Fibroblast of lung (primary cell): ENCODE data around the gene GSG1L. TPM values are rescaled to one million over a fixed set of nuclear protein-coding genes. Genes with fewer than 3 reads are reported as not detected.

ENCODE experiments used
- DNase-seq, 2 donors: peaks; one replicate each; pipeline versions ENCODE4 v3.0.0 to v3.0.0-alpha.2; 2010; ENCODE audit warnings: low read depth in 2 of 2
- H2AFZ ChIP-seq: 2 replicates; pipeline ENCODE4 v1.5.1; 2012; ENCODE audit warnings: low read length, control low read depth, inconsistent platforms
- H3K27ac ChIP-seq: 2 replicates; pipeline ENCODE4 v1.5.1; 2011; ENCODE audit warnings: low read length, control low read depth; ENCODE audit not compliant: insufficient read depth
- H3K27me3 ChIP-seq: 2 replicates; pipeline ENCODE4 v1.5.1; 2011; ENCODE audit warnings: mild to moderate bottlenecking, low read length; ENCODE audit not compliant: control insufficient read depth, insufficient read depth
- H3K36me3 ChIP-seq: 2 replicates; pipeline ENCODE4 v1.5.1; 2011; ENCODE audit warnings: low read length; ENCODE audit not compliant: control insufficient read depth, insufficient read depth
- H3K4me1 ChIP-seq: 2 replicates; pipeline ENCODE4 v1.5.1; 2011; ENCODE audit warnings: low read length; ENCODE audit not compliant: control insufficient read depth, insufficient read depth; ENCODE audit errors: extremely low read depth
- H3K4me2 ChIP-seq: 2 replicates; pipeline ENCODE4 v1.5.1; 2011; ENCODE audit warnings: low read length, control low read depth; ENCODE audit not compliant: insufficient read depth; ENCODE audit errors: extremely low read depth
- H3K4me3 ChIP-seq, 4 experiments: fragments of 200-600 bp in 1 of 4; sonication (generic) in 1 of 4; replicated peaks in 1 of 4; 2 replicates each; pipeline ENCODE4 v1.5.1; 2011 to 2016; ENCODE audit warnings: low read length in 4 of 4, low read depth in 3 of 4, mild to moderate bottlenecking in 3 of 4, control low read depth in 2 of 4, inconsistent platforms in 1 of 4, mixed read lengths in 1 of 4; ENCODE audit not compliant: insufficient read depth in 1 of 4; ENCODE audit errors: control extremely low read depth in 1 of 4
- H3K79me2 ChIP-seq: 2 replicates; pipeline ENCODE4 v1.5.1; 2012; ENCODE audit warnings: mild to moderate bottlenecking, low read length, inconsistent platforms; ENCODE audit not compliant: control insufficient read depth, insufficient read depth
- H3K9ac ChIP-seq: 2 replicates; pipeline ENCODE4 v1.5.1; 2011; ENCODE audit warnings: mild to moderate bottlenecking, low read length, control low read depth; ENCODE audit not compliant: insufficient read depth
- H3K9me3 ChIP-seq: 2 replicates; pipeline ENCODE4 v1.5.1; 2012; ENCODE audit warnings: low read depth, low read length; ENCODE audit not compliant: control insufficient read depth, insufficient read depth
- H4K20me1 ChIP-seq: 2 replicates; pipeline ENCODE4 v1.5.1; 2011; ENCODE audit warnings: low read length; ENCODE audit not compliant: control insufficient read depth, insufficient read depth; ENCODE audit errors: extremely low read depth
- EZH2 ChIP-seq: IDR thresholded peaks from 2 replicates; pipeline ENCODE4 v1.5.1; 2012; ENCODE audit warnings: low read length, control low read depth, mild to moderate bottlenecking; ENCODE audit errors: missing control alignments
- polyA plus RNA-seq, 2 donors: library from polyadenylated mRNA; depleted of rRNA in 1 of 2; stranded (reverse) in 1 of 2; unstranded in 1 of 2; fragments of >200 nt; gene quantifications; 2 replicates each; pipeline ENCODE4 v1.2.1, GENCODE V29; 2011 to 2012; ENCODE audit warnings: missing spikeins in 1 of 2
- total RNA-seq: library from RNA; depleted of rRNA; stranded (reverse); fragments of >200 nt; gene quantifications from 2 replicates; pipeline ENCODE4 v1.2.1, GENCODE V29; 2014
- TF ChIP-seq, protein P1 (sequence below), 2 donors: IDR thresholded peaks in 1 of 2; conservative IDR thresholded peaks in 1 of 2; 1 replicate in 1 of 2; 2 replicates in 1 of 2; pipeline ENCODE4 v1.5.1; 2011 to 2012; ENCODE audit warnings: low read length in 2 of 2, control low read depth in 1 of 2, inconsistent platforms in 1 of 2, low read depth in 1 of 2, mild to moderate bottlenecking in 1 of 2

GSG1L gene
- total and polyA plus RNA-seq, 2 donors (not counting 1 experiment from before 2014, with no cell fraction given) = not detected

GRCh38 chr16:27819881-27820610 lies 243.5 kb downstream of the GSG1L start:
- Histone ChIP-seq H3K4me2 (no peak overlapping the region), H3K79me2 (no peaks in the 10 kb centered on the region), H3K27me3 (peaks cover 11% of the 10 kb centered on the region), H3K9me3 (no peaks in the 10 kb centered on the region), H2AFZ (no peak overlapping the region), H3K4me3 (no peak overlapping the region), H3K9ac (no peak overlapping the region), H3K27ac (no peak overlapping the region), H4K20me1 (no peaks in the 10 kb centered on the region), H3K36me3 (no peaks in the 10 kb centered on the region), H3K4me1 (no peaks in the 10 kb centered on the region)
- no peak for DNase-seq
- TF ChIP-seq EZH2 = no peak
- TF ChIP-seq, protein P1, sequence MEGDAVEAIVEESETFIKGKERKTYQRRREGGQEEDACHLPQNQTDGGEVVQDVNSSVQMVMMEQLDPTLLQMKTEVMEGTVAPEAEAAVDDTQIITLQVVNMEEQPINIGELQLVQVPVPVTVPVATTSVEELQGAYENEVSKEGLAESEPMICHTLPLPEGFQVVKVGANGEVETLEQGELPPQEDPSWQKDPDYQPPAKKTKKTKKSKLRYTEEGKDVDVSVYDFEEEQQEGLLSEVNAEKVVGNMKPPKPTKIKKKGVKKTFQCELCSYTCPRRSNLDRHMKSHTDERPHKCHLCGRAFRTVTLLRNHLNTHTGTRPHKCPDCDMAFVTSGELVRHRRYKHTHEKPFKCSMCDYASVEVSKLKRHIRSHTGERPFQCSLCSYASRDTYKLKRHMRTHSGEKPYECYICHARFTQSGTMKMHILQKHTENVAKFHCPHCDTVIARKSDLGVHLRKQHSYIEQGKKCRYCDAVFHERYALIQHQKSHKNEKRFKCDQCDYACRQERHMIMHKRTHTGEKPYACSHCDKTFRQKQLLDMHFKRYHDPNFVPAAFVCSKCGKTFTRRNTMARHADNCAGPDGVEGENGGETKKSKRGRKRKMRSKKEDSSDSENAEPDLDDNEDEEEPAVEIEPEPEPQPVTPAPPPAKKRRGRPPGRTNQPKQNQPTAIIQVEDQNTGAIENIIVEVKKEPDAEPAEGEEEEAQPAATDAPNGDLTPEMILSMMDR (conservative IDR thresholded peaks at IDR 0.05 in 1 of 2, IDR thresholded peaks at IDR 0.05 in 1 of 2; ENCODE audit: low read depth in 1 of 2, low read length in 2 of 2) = no peak

DNA sequence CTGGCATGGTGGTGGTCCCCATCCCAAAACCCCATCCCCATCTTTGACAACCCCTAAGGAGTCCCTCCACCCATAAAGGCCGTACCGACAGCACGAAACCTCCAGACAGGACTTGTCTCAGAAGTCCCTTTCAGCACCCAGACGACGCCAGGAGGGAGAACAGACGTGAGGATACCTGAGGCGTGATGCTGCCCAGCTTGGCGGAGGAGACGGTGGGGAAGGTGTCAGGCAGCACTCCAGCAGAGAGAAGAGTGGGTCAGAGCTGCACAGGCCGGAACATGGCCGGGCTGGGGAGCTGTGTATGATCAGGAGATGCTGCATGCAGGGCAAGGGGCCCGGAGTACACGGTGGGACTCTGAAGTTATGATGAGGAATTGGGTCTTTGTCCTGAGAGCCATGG lies 244.2 kb downstream of the GSG1L start:
- no peak overlapping the region for H3K27ac ChIP-seq
- no peak for DNase-seq
- no peak overlapping the region for H3K9ac ChIP-seq
- H3K9me3 ChIP-seq = no peaks in the 10 kb centered on the region
- H4K20me1 ChIP-seq = no peaks in the 10 kb centered on the region
- H2AFZ ChIP-seq = no peak overlapping the region
- no peak overlapping the region for H3K4me2 ChIP-seq
- TF ChIP-seq, protein P1 (conservative IDR thresholded peaks at IDR 0.05 in 1 of 2, IDR thresholded peaks at IDR 0.05 in 1 of 2; ENCODE audit: low read depth in 1 of 2, low read length in 2 of 2) = no peak
- no peak for TF ChIP-seq EZH2
- no peaks in the 10 kb centered on the region for H3K79me2 ChIP-seq
- no peaks in the 10 kb centered on the region for H3K4me1 ChIP-seq
- H3K4me3 ChIP-seq = no peak overlapping the region
- H3K36me3 ChIP-seq = no peaks in the 10 kb centered on the region
- H3K27me3 ChIP-seq = peaks cover 11% of the 10 kb centered on the region

DNA sequence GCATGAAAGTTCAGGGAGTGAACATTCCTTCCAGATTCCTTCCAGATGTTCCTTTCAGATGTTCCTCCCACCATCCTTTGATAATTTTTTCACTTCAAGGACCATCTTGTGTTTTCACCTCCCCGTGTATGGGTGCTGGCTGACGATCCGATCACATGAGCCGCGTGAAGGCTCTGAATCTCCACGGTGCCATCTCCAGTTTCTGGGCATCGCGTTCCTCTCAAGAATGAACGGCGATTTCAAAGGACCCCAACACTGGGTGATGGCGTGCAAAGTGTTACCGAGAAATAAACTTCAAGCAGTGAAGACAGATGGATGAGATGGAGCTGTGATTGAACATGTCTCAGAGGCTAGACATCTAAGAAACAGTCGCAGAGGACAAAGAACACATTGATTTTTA lies 245.3 kb downstream of the GSG1L start:
- no peaks in the 10 kb centered on the region for H3K4me1 ChIP-seq
- no peak overlapping the region for H3K4me3 ChIP-seq
- no peaks in the 10 kb centered on the region for H3K79me2 ChIP-seq
- no peaks in the 10 kb centered on the region for H3K9me3 ChIP-seq
- no peak overlapping the region for H2AFZ ChIP-seq
- H4K20me1 ChIP-seq = no peaks in the 10 kb centered on the region
- H3K4me2 ChIP-seq = no peak overlapping the region
- H3K9ac ChIP-seq = no peak overlapping the region
- no peak for DNase-seq
- H3K27me3 ChIP-seq = peaks cover 11% of the 10 kb centered on the region
- H3K36me3 ChIP-seq = no peaks in the 10 kb centered on the region
- TF ChIP-seq EZH2 = no peak
- TF ChIP-seq, protein P1 (conservative IDR thresholded peaks at IDR 0.05 in 1 of 2, IDR thresholded peaks at IDR 0.05 in 1 of 2; ENCODE audit: low read depth in 1 of 2, low read length in 2 of 2) = no peak
- no peak overlapping the region for H3K27ac ChIP-seq
